Brain microvascular endothelial cell (primary cell): Measurements from ENCODE around the gene CAPSL.
"Not testable (repeated sequence)": the region's sequence is repeated elsewhere in the genome, so short reads cannot be mapped to it uniquely, and the experiment has no call there.

Experiments used
- DNase-seq: peaks from one replicate; pipeline ENCODE4 v3.0.0-alpha.2; 2020
- H3K27ac ChIP-seq: fragments of 250-450 bp; sonication (Bioruptor Pico); 2 replicates; pipeline ENCODE4 v1.5.1; 2020; ENCODE audit warnings: mild to moderate bottlenecking, moderate library complexity
- H3K27me3 ChIP-seq: fragments of 250-450 bp; sonication (Bioruptor Pico); replicated peaks from 2 replicates; pipeline ENCODE4 v1.5.1; 2020; ENCODE audit warnings: mild to moderate bottlenecking
- H3K36me3 ChIP-seq: fragments of 250-450 bp; sonication (Bioruptor Pico); replicated peaks from 2 replicates; pipeline ENCODE4 v1.5.1; 2020; ENCODE audit warnings: mild to moderate bottlenecking
- H3K4me3 ChIP-seq: 2 replicates; pipeline ENCODE4 v1.5.1; 2011; ENCODE audit warnings: low read depth, mild to moderate bottlenecking, control low read depth, low read length, moderate library complexity
- in situ Hi-C: cut with HindIII; loops from 2 replicates; pipeline ENCODE4 v1.10.0; 2017; ENCODE audit warnings: low sequenced_read_pairs, low pct_ligation_motif_present
- TF ChIP-seq, protein P1 (sequence below): IDR thresholded peaks from 2 replicates; pipeline ENCODE4 v1.5.1; 2011; ENCODE audit warnings: low read depth, mild to moderate bottlenecking, moderate library complexity, low read length, control low read depth, inconsistent platforms; ENCODE audit errors: missing control alignments

The CAPSL gene

DNA sequence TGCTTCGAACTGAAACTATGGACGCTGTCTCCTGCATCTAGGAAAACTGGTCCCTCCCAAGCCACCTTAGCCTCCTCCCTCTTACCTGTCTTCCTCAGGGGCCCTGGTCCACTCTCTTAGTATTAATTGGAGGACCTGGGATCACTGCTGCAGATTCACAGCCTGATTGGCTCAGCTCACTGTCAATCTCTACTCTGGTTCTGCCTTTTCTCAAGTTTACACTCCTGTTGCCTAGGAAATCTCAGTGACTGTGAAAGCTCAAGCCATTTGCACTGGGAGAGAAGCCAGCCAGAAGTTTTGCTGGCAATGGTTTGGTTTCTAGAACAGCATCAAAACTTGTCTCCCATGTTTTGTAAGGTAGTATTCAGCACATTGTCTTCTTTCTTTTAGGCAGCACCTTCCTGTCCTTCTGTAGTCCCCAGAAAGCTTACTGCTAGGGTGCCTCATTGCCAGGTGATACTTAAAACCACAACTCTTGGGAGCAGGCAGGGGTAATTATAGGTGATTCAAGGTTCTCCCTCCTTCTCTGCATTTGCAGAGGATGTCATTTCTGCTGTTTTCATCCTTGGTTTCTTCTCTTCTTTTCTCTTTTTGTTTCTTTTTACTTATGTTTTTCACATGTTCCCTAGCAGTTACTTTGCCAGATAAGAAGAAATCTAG is at the start of gene CAPSL:
Gene CAPSL, minus strand, starts transcription at position 55 of the 660 bp plus-strand sequence. CDS start 17,502 bp downstream, outside the sequence.
- Histone ChIP-seq H3K27me3 (no peaks in the 10 kb centered on the region), H3K4me3 (no peak within 1 kb of the TSS), H3K36me3 (no peaks in the 10 kb centered on the region), H3K27ac (no peak within 1 kb of the TSS)
- DNase-seq, result peak; percentile 59
- TF ChIP-seq, protein P1, sequence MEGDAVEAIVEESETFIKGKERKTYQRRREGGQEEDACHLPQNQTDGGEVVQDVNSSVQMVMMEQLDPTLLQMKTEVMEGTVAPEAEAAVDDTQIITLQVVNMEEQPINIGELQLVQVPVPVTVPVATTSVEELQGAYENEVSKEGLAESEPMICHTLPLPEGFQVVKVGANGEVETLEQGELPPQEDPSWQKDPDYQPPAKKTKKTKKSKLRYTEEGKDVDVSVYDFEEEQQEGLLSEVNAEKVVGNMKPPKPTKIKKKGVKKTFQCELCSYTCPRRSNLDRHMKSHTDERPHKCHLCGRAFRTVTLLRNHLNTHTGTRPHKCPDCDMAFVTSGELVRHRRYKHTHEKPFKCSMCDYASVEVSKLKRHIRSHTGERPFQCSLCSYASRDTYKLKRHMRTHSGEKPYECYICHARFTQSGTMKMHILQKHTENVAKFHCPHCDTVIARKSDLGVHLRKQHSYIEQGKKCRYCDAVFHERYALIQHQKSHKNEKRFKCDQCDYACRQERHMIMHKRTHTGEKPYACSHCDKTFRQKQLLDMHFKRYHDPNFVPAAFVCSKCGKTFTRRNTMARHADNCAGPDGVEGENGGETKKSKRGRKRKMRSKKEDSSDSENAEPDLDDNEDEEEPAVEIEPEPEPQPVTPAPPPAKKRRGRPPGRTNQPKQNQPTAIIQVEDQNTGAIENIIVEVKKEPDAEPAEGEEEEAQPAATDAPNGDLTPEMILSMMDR, result no peak
- in situ Hi-C loops, result no loop called here

DNA sequence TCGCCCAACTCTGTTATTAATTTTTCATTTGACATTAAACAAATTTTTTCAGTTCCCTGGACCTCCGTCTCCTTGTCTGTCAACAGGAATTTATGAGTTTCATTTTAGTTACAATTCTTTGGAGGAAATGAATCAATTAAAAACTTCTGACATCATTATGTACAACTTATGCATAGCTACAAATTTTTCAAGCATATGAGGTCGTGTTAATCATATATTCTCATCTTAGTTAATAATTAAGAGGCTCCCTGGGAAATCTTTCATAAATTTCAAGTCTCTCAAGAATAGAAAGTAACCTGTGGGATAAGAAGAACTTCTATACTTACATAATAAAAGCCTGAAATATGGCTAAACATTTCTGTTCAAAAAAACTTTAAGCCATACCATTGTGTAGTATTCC is 49.4 kb upstream of the CAPSL start:
- in situ Hi-C loops, result no loop called here
- no peaks in the 10 kb centered on the region for H3K36me3 ChIP-seq
- no peak overlapping the region for H3K4me3 ChIP-seq
- no peak overlapping the region for H3K27ac ChIP-seq
- TF ChIP-seq, protein P1, result no peak
- no peaks in the 10 kb centered on the region for H3K27me3 ChIP-seq
- no peak for DNase-seq

DNA sequence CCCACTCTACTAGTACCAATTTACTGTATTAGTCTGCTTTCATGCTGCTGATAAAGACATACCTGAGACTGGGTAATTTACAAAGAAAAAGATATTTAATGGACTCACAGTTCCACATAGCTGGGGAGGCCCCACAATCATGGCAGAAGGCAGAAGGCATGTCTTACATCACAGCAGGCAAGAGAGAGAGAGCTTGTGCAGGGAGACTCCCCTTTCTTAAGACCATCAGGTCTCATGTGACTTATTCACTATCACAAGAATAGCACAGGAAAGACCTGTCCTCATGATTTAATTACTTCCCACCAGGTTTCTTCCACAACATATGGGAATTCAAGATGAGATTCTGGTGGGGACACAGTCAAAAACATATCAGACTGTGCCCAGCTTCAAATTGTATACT is 41.3 kb upstream of the CAPSL start:
- DNase-seq, result no peak
- Histone ChIP-seq H3K27ac (no peak overlapping the region), H3K36me3 (no peaks in the 10 kb centered on the region), H3K27me3 (no peaks in the 10 kb centered on the region), H3K4me3 (no peak overlapping the region)
- in situ Hi-C loops, result no loop called here
- TF ChIP-seq, protein P1, result no peak

DNA sequence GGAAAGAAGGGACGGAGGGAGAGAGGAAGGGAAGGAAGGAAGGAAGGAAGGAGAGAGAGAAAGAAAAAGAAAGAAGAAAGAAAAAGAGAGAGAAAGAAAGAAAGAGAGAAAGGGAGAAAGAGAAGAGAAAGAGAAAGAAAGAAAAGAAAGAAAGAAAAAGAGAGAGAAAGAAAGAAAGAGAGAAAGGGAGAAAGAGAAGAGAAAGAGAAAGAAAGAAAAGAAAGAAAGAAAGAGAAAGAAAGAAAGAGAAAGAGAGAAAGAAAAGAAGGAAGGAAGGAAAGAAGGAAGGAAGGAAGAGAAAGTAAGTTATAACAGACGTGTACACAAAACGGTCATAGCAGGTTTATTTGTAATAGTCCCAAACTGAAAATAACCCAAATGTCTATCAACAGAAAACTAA is 38.4 kb upstream of the CAPSL start:
- H3K27ac ChIP-seq, H3K4me3 ChIP-seq, H3K27me3 ChIP-seq, H3K36me3 ChIP-seq, DNase-seq, in situ Hi-C loops: not testable (repeated sequence)

DNA sequence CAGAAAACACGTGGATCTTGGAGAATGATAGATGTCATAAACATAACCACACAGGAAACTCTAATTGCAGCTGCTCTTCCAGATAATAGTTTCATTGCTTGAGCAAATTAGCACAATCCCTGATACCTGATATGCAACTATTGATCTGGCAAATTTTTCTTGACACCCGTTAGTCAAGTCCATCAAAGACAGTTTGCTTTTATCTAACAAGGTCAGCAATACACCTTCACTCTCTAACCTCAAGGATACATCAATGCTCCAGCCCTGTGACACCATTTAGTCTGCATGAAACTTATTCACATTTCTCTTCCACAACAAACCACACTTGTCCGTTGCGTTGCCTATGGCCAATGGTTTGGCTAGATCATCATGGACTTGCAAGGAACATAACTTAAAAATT is 36.1 kb upstream of the CAPSL start:
- TF ChIP-seq, protein P1, result no peak
- H3K27me3 ChIP-seq, result no peaks in the 10 kb centered on the region
- no peaks in the 10 kb centered on the region for H3K36me3 ChIP-seq
- DNase-seq, result no peak
- no peak overlapping the region for H3K27ac ChIP-seq
- in situ Hi-C loops, result no loop called here
- H3K4me3 ChIP-seq, result no peak overlapping the region

DNA sequence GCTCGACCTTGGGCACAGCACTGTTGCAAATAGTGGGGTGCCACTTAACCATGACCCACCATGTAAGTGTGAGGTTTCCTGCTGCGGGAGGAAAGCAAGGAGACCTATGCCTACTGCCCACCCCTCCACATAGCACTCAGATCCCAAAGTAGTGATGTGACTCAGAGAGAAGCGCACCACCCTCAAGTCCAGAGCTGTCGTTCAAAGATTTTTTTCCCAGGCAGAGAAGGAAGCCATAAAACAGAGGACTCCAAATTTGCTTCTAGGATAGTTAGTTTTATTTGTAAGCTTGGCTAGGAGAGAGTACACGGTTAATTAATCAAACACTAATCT is 33.4 kb upstream of the CAPSL start:
- TF ChIP-seq, protein P1, result no peak
- no peaks in the 10 kb centered on the region for H3K36me3 ChIP-seq
- DNase-seq, result no peak
- H3K27ac ChIP-seq, result no peak overlapping the region
- in situ Hi-C loops, result no loop called here
- no peak overlapping the region for H3K4me3 ChIP-seq
- no peaks in the 10 kb centered on the region for H3K27me3 ChIP-seq
